ENCODE data around the gene SPAST.
"Not testable (repeated sequence)": the region's sequence is repeated elsewhere in the genome, so short reads cannot be mapped to it uniquely, and the experiment has no call there.

Gene SPAST

GRCh38 chr2:32063310-32064020, at the start of gene SPAST:
Gene SPAST (plus strand): TSS chr2:32063556. CDS start chr2:32063832, 276 bp downstream.
- H3K9me3 Mint-ChIP-seq = no peaks in the 10 kb centered on the region
- peak; percentile 96 for DNase-seq
- peak within 1 kb of the TSS; percentile 92 to 97 for H3K4me3 Mint-ChIP-seq
- peaks cover 14 to 38% of the 10 kb centered on the region in 2 donors for H3K4me1 Mint-ChIP-seq
- peaks cover 3% of the 10 kb centered on the region in 2 donors for H3K36me3 Mint-ChIP-seq
- ATAC-seq (replicated peaks) = peak; percentile 95
- H3K27me3 Mint-ChIP-seq = no peaks in the 10 kb centered on the region
- peak within 1 kb of the TSS; percentile 87 for H3K27ac Mint-ChIP-seq

GRCh38 chr2:32018789-32019482, 44.4 kb upstream of the SPAST start:
- H3K9me3 Mint-ChIP-seq = not testable (repeated sequence)

GRCh38 chr2:32034198-32034887, 29.0 kb upstream of the SPAST start:
- peaks cover 14 to 17% of the 10 kb centered on the region in 2 donors for H3K4me1 Mint-ChIP-seq
- not testable (repeated sequence) for H3K9me3 Mint-ChIP-seq, H3K4me3 Mint-ChIP-seq, DNase-seq, H3K27me3 Mint-ChIP-seq
- peaks cover 21 to 27% of the 10 kb centered on the region in 2 donors for H3K36me3 Mint-ChIP-seq
- ATAC-seq (replicated peaks) = peak; percentile 29 to 60
- H3K27ac Mint-ChIP-seq = peak overlapping the region; percentile 38

More at GRCh38 chr2:32018789-32019482, 44.4 kb upstream of the SPAST start:
- H3K36me3 Mint-ChIP-seq = peaks cover 1 to 25% of the 10 kb centered on the region in 2 donors
- ATAC-seq (replicated peaks) = peak in 1 of 2 donors; percentile 10
- H3K27ac Mint-ChIP-seq, H3K27me3 Mint-ChIP-seq, H3K4me1 Mint-ChIP-seq, DNase-seq, H3K4me3 Mint-ChIP-seq: not testable (repeated sequence)

GRCh38 chr2:32039447-32040219, 23.7 kb upstream of the SPAST start, which contains the start of gene DPY30:
Gene DPY30 (minus strand): TSS chr2:32039805. CDS start chr2:32039456, 349 bp downstream.
- Mint-ChIP-seq H3K9me3 (no peaks in the 10 kb centered on the region), H3K4me1 (peaks cover under 1 to 4% of the 10 kb centered on the region in 2 donors), H3K4me3 (peak within 1 kb of the TSS; percentile 94 to 95), H3K36me3 (peaks cover 0 to 2% of the 10 kb centered on the region in 2 donors), H3K27me3 (no peaks in the 10 kb centered on the region), H3K27ac (peak within 1 kb of the TSS; percentile 97)
- ATAC-seq (replicated peaks) = peak; percentile 95
- DNase-seq = peak; percentile 90

GRCh38 chr2:32043561-32043960, 19.8 kb upstream of the SPAST start:
- Mint-ChIP-seq H3K4me3 (no peak overlapping the region), H3K4me1 (peaks cover 0 to 4% of the 10 kb centered on the region in 2 donors), H3K9me3 (no peaks in the 10 kb centered on the region), H3K27me3 (no peaks in the 10 kb centered on the region), H3K36me3 (no peaks in the 10 kb centered on the region), H3K27ac (no peak overlapping the region)
- DNase-seq (no peak), ATAC-seq (replicated peaks) (no peak)

GRCh38 chr2:32051836-32052439, 11.4 kb upstream of the SPAST start:
- DNase-seq (no peak), ATAC-seq (replicated peaks) (no peak)
- no peaks in the 10 kb centered on the region for H3K36me3 Mint-ChIP-seq
- no peak overlapping the region for H3K4me3 Mint-ChIP-seq
- H3K27me3 Mint-ChIP-seq = no peaks in the 10 kb centered on the region
- H3K27ac Mint-ChIP-seq = no peak overlapping the region
- no peaks in the 10 kb centered on the region for H3K4me1 Mint-ChIP-seq
- H3K9me3 Mint-ChIP-seq = no peaks in the 10 kb centered on the region

GRCh38 chr2:32054583-32054982, 8.8 kb upstream of the SPAST start:
- H3K27me3 Mint-ChIP-seq; H3K9me3 Mint-ChIP-seq; H3K36me3 Mint-ChIP-seq; H3K27ac Mint-ChIP-seq; H3K4me1 Mint-ChIP-seq; H3K4me3 Mint-ChIP-seq; ATAC-seq (replicated peaks); DNase-seq: not testable (repeated sequence)

GRCh38 chr2:32058130-32058529, 5.2 kb upstream of the SPAST start:
- H3K36me3 Mint-ChIP-seq = no peaks in the 10 kb centered on the region
- H3K4me1 Mint-ChIP-seq = peaks cover 6 to 9% of the 10 kb centered on the region in 2 donors
- no peaks in the 10 kb centered on the region for H3K27me3 Mint-ChIP-seq
- no peak overlapping the region for H3K4me3 Mint-ChIP-seq
- DNase-seq (no peak), ATAC-seq (replicated peaks) (no peak)
- H3K27ac Mint-ChIP-seq = no peak overlapping the region
- no peaks in the 10 kb centered on the region for H3K9me3 Mint-ChIP-seq

GRCh38 chr2:32060266-32060665, 3.1 kb upstream of the SPAST start:
- Mint-ChIP-seq H3K27me3 (no peaks in the 10 kb centered on the region), H3K4me3 (no peak overlapping the region), H3K4me1 (peaks cover 6 to 19% of the 10 kb centered on the region in 2 donors), H3K36me3 (no peaks in the 10 kb centered on the region), H3K27ac (no peak overlapping the region), H3K9me3 (no peaks in the 10 kb centered on the region)
- ATAC-seq (replicated peaks) (no peak), DNase-seq (no peak)

GRCh38 chr2:32061430-32061829, 1.9 kb upstream of the SPAST start:
- no peak overlapping the region for H3K27ac Mint-ChIP-seq
- no peaks in the 10 kb centered on the region for H3K9me3 Mint-ChIP-seq
- H3K4me3 Mint-ChIP-seq = no peak overlapping the region
- peaks cover 0 to 3% of the 10 kb centered on the region in 2 donors for H3K36me3 Mint-ChIP-seq
- ATAC-seq (replicated peaks) = no peak
- H3K4me1 Mint-ChIP-seq = peaks cover 11 to 31% of the 10 kb centered on the region in 2 donors
- DNase-seq = no peak
- no peaks in the 10 kb centered on the region for H3K27me3 Mint-ChIP-seq

- no peak for ATAC-seq (replicated peaks)
- no peaks in the 10 kb centered on the region for H3K27me3 Mint-ChIP-seq
- H3K27ac Mint-ChIP-seq = no peak overlapping the region
- peaks cover 2 to 3% of the 10 kb centered on the region in 2 donors for H3K36me3 Mint-ChIP-seq
- DNase-seq = no peak
- peaks cover 13 to 36% of the 10 kb centered on the region in 2 donors for H3K4me1 Mint-ChIP-seq
- H3K4me3 Mint-ChIP-seq = peak overlapping the region; percentile 92 to 97
- H3K9me3 Mint-ChIP-seq = no peaks in the 10 kb centered on the region
Observed at GRCh38 chr2:32061973-32062861, 1.1 kb upstream of the SPAST start.

GRCh38 chr2:32064021-32064601, 755 bp downstream of the SPAST start:
- H3K27me3 Mint-ChIP-seq = no peaks in the 10 kb centered on the region
- H3K27ac Mint-ChIP-seq = peak overlapping the region; percentile 87
- peak overlapping the region; percentile 92 to 97 for H3K4me3 Mint-ChIP-seq
- peak; percentile 10 for DNase-seq
- ATAC-seq (replicated peaks) = peak; percentile 10 to 12
- H3K4me1 Mint-ChIP-seq = peaks cover 14 to 38% of the 10 kb centered on the region in 2 donors
- H3K36me3 Mint-ChIP-seq = peaks cover 3% of the 10 kb centered on the region in 2 donors
- no peaks in the 10 kb centered on the region for H3K9me3 Mint-ChIP-seq

All from stimulated activated naive B cell treated with anti-CD40 and anti-IgM and Interleukin-4, amounts not matched to agents 10 μg/mL and 1 μg/mL and 100 μg/mL, for 72 hours (primary cell).